ENCODE measurements around the gene DPP10.

DPP10 gene

DNA sequence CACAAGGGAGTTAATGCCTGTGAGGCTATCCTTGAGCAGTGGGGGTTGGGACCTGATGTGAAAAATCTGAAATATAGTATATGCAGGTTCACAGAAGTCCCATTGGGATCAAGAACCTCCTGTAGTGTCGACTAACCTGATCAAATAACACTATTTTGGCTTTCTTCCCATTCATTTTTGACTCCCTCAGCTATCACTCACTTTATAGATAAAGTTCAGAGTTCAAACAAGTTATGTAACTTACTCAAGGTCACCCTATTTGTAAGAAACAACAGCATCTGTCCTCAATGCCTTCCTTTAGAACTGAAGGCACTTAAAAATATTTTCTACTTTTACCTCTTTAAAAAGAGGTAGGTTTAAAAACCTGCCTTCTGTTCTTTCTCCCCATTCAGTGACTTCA, 341.6 kb downstream of the DPP10 start:
- Histone ChIP-seq H3K4me1 (ENCODE audit: control insufficient read depth, low read depth, low read length) (no peaks in the 10 kb centered on the region), H3K9ac (ENCODE audit: low read length) (no peak overlapping the region), H3K27ac (ENCODE audit: low read depth, low read length) (no peak overlapping the region), H3K18ac (ENCODE audit: low read length) (peak overlapping the region; percentile 30), H2BK15ac (replicated peaks; ENCODE audit: low read depth) (no peak overlapping the region), H3K79me2 (ENCODE audit: control insufficient read depth, insufficient read depth, low read length) (no peaks in the 10 kb centered on the region), H2BK5ac (ENCODE audit: low read length) (no peak overlapping the region), H3K23ac (ENCODE audit: low read length) (no peak overlapping the region), H4K5ac (ENCODE audit: low read length) (no peak overlapping the region), H3K4me2 (ENCODE audit: low read length) (no peak overlapping the region), H4K8ac (ENCODE audit: low read depth, low read length) (no peak overlapping the region), H3K79me1 (ENCODE audit: low read length) (no peaks in the 10 kb centered on the region), H3K4ac (ENCODE audit: low read depth, low read length) (no peak overlapping the region), H3K36me3 (ENCODE audit: control insufficient read depth, insufficient read depth, low read length) (no peaks in the 10 kb centered on the region), H3K56ac (ENCODE audit: low read length) (no peak overlapping the region), H2AK5ac (ENCODE audit: low read length) (no peak overlapping the region), H3K27me3 (ENCODE audit: insufficient read depth, low read length, poor library complexity) (no peaks in the 10 kb centered on the region), H3K4me3 (ENCODE audit: low read length) (no peak overlapping the region), H2BK120ac (ENCODE audit: low read depth, low read length) (no peak overlapping the region)
- no peak for DNase-seq
- no CpG with 5 or more reads among the region's 1 CpG for WGBS (ENCODE audit: extremely low coverage, insufficient coverage, low lambda C conversion rate)

- Histone ChIP-seq H3K27me3 (ENCODE audit: insufficient read depth, low read length, poor library complexity) (no peaks in the 10 kb centered on the region), H2BK5ac (ENCODE audit: low read length) (no peak overlapping the region), H3K4ac (ENCODE audit: low read depth, low read length) (no peak overlapping the region), H3K27ac (ENCODE audit: low read depth, low read length) (no peak overlapping the region), H3K79me2 (ENCODE audit: control insufficient read depth, insufficient read depth, low read length) (no peaks in the 10 kb centered on the region), H3K4me2 (ENCODE audit: low read length) (no peak overlapping the region), H2AK5ac (ENCODE audit: low read length) (no peak overlapping the region), H3K4me1 (ENCODE audit: control insufficient read depth, low read depth, low read length) (no peaks in the 10 kb centered on the region), H3K56ac (ENCODE audit: low read length) (peak overlapping the region; percentile 17), H3K23ac (ENCODE audit: low read length) (no peak overlapping the region), H4K8ac (ENCODE audit: low read depth, low read length) (no peak overlapping the region), H2BK15ac (replicated peaks; ENCODE audit: low read depth) (peak overlapping the region; percentile 36), H4K5ac (ENCODE audit: low read length) (no peak overlapping the region), H3K4me3 (ENCODE audit: low read length) (no peak overlapping the region), H2BK120ac (ENCODE audit: low read depth, low read length) (no peak overlapping the region), H3K36me3 (ENCODE audit: control insufficient read depth, insufficient read depth, low read length) (no peaks in the 10 kb centered on the region), H3K9ac (ENCODE audit: low read length) (no peak overlapping the region), H3K79me1 (ENCODE audit: low read length) (no peaks in the 10 kb centered on the region), H3K18ac (ENCODE audit: low read length) (no peak overlapping the region)
- DNase-seq: peak; percentile 81
- no CpG with 5 or more reads among the region's 6 CpGs for WGBS (ENCODE audit: extremely low coverage, insufficient coverage, low lambda C conversion rate)
These were observed 342.6 kb downstream of the DPP10 start for GRCh38 chr2:114784890-114785583.

- H4K5ac ChIP-seq (ENCODE audit: low read length): no peak overlapping the region
- no peak overlapping the region for H2BK5ac ChIP-seq (ENCODE audit: low read length)
- no peak overlapping the region for H3K9ac ChIP-seq (ENCODE audit: low read length)
- WGBS (ENCODE audit: extremely low coverage, insufficient coverage, low lambda C conversion rate): no CpG with 5 or more reads among the region's 5 CpGs
- no peaks in the 10 kb centered on the region for H3K27me3 ChIP-seq (ENCODE audit: insufficient read depth, low read length, poor library complexity)
- no peak overlapping the region for H4K8ac ChIP-seq (ENCODE audit: low read depth, low read length)
- no peak overlapping the region for H3K23ac ChIP-seq (ENCODE audit: low read length)
- no peak overlapping the region for H2BK15ac ChIP-seq (replicated peaks; ENCODE audit: low read depth)
- no peak overlapping the region for H3K4me3 ChIP-seq (ENCODE audit: low read length)
- H3K56ac ChIP-seq (ENCODE audit: low read length): no peak overlapping the region
- H3K18ac ChIP-seq (ENCODE audit: low read length): no peak overlapping the region
- no peak overlapping the region for H3K4me2 ChIP-seq (ENCODE audit: low read length)
- no peak for DNase-seq
- H3K27ac ChIP-seq (ENCODE audit: low read depth, low read length): no peak overlapping the region
- H3K36me3 ChIP-seq (ENCODE audit: control insufficient read depth, insufficient read depth, low read length): no peaks in the 10 kb centered on the region
- no peak overlapping the region for H2AK5ac ChIP-seq (ENCODE audit: low read length)
- H3K4ac ChIP-seq (ENCODE audit: low read depth, low read length): no peak overlapping the region
- no peaks in the 10 kb centered on the region for H3K4me1 ChIP-seq (ENCODE audit: control insufficient read depth, low read depth, low read length)
- H2BK120ac ChIP-seq (ENCODE audit: low read depth, low read length): no peak overlapping the region
- H3K79me1 ChIP-seq (ENCODE audit: low read length): no peaks in the 10 kb centered on the region
- H3K79me2 ChIP-seq (ENCODE audit: control insufficient read depth, insufficient read depth, low read length): no peaks in the 10 kb centered on the region
These were observed 344.5 kb downstream of the DPP10 start for GRCh38 chr2:114786901-114787300.

- H3K23ac ChIP-seq (ENCODE audit: low read length): no peak overlapping the region
- H3K4me2 ChIP-seq (ENCODE audit: low read length): no peak overlapping the region
- H3K4me3 ChIP-seq (ENCODE audit: low read length): no peak overlapping the region
- H3K4me1 ChIP-seq (ENCODE audit: control insufficient read depth, low read depth, low read length): no peaks in the 10 kb centered on the region
- H3K27me3 ChIP-seq (ENCODE audit: insufficient read depth, low read length, poor library complexity): no peaks in the 10 kb centered on the region
- no peak overlapping the region for H2BK5ac ChIP-seq (ENCODE audit: low read length)
- no CpG with 5 or more reads among the region's 3 CpGs for WGBS (ENCODE audit: extremely low coverage, insufficient coverage, low lambda C conversion rate)
- H2AK5ac ChIP-seq (ENCODE audit: low read length): no peak overlapping the region
- H2BK120ac ChIP-seq (ENCODE audit: low read depth, low read length): no peak overlapping the region
- H3K79me1 ChIP-seq (ENCODE audit: low read length): no peaks in the 10 kb centered on the region
- no peak overlapping the region for H3K56ac ChIP-seq (ENCODE audit: low read length)
- H2BK15ac ChIP-seq (replicated peaks; ENCODE audit: low read depth): no peak overlapping the region
- no peaks in the 10 kb centered on the region for H3K36me3 ChIP-seq (ENCODE audit: control insufficient read depth, insufficient read depth, low read length)
- no peak overlapping the region for H4K5ac ChIP-seq (ENCODE audit: low read length)
- peak overlapping the region; percentile 39 for H4K8ac ChIP-seq (ENCODE audit: low read depth, low read length)
- no peak for DNase-seq
- no peak overlapping the region for H3K27ac ChIP-seq (ENCODE audit: low read depth, low read length)
- H3K18ac ChIP-seq (ENCODE audit: low read length): no peak overlapping the region
- no peak overlapping the region for H3K4ac ChIP-seq (ENCODE audit: low read depth, low read length)
- no peak overlapping the region for H3K9ac ChIP-seq (ENCODE audit: low read length)
- H3K79me2 ChIP-seq (ENCODE audit: control insufficient read depth, insufficient read depth, low read length): no peaks in the 10 kb centered on the region
These were observed 345.0 kb downstream of the DPP10 start for GRCh38 chr2:114787486-114787885.

DNA sequence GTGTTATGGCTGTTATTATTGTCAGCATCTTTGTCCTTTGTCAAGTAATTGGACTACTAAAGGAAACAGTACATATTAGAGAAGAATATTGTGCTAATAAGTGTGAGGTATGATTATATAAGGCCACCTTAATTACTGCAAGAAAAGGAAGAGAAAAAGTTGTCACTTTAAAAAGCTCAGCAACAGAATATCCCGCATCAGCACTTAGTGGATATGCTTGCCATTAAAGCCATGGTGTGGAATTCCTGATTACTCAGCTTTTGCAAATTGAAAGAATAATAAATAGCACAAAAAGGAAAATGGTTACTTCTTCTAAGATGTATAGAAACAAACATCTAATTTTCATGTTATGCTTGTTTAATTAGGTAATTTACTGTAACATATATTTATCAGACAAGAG, 347.5 kb downstream of the DPP10 start:
- Histone ChIP-seq H3K27ac (ENCODE audit: low read depth, low read length) (no peak overlapping the region), H3K79me1 (ENCODE audit: low read length) (no peaks in the 10 kb centered on the region), H3K56ac (ENCODE audit: low read length) (no peak overlapping the region), H4K5ac (ENCODE audit: low read length) (no peak overlapping the region), H3K18ac (ENCODE audit: low read length) (no peak overlapping the region), H2BK5ac (ENCODE audit: low read length) (no peak overlapping the region), H2AK5ac (ENCODE audit: low read length) (no peak overlapping the region), H3K4me1 (ENCODE audit: control insufficient read depth, low read depth, low read length) (no peaks in the 10 kb centered on the region), H2BK120ac (ENCODE audit: low read depth, low read length) (no peak overlapping the region), H3K4me2 (ENCODE audit: low read length) (no peak overlapping the region), H2BK15ac (replicated peaks; ENCODE audit: low read depth) (no peak overlapping the region), H3K4ac (ENCODE audit: low read depth, low read length) (no peak overlapping the region), H4K8ac (ENCODE audit: low read depth, low read length) (no peak overlapping the region), H3K27me3 (ENCODE audit: insufficient read depth, low read length, poor library complexity) (no peaks in the 10 kb centered on the region), H3K4me3 (ENCODE audit: low read length) (no peak overlapping the region), H3K23ac (ENCODE audit: low read length) (no peak overlapping the region), H3K79me2 (ENCODE audit: control insufficient read depth, insufficient read depth, low read length) (no peaks in the 10 kb centered on the region), H3K9ac (ENCODE audit: low read length) (no peak overlapping the region), H3K36me3 (ENCODE audit: control insufficient read depth, insufficient read depth, low read length) (no peaks in the 10 kb centered on the region)
- no peak for DNase-seq
- no CpG with 5 or more reads among the region's 1 CpG for WGBS (ENCODE audit: extremely low coverage, insufficient coverage, low lambda C conversion rate)

DNA sequence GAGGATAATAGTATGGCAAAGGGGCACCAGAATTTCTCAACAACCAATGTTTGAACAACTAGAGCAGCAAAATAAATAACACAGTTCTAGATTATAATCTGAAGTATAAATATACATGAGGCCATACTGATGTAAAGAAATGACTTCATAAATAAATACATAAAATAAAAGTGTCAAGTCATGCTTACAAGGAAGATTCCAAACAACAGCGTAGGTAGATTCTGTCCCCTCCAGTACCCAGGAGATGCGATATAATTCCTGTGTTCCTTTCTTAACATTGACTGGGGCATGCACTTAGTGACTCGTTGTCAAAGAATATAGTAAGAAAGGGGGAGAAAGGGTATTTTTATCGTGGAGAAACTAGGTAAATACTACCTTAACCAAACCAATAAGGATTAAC, 355.1 kb downstream of the DPP10 start:
- Histone ChIP-seq H2BK5ac (ENCODE audit: low read length) (no peak overlapping the region), H3K4me3 (ENCODE audit: low read length) (no peak overlapping the region), H3K27ac (ENCODE audit: low read depth, low read length) (no peak overlapping the region), H3K4me1 (ENCODE audit: control insufficient read depth, low read depth, low read length) (no peaks in the 10 kb centered on the region), H2BK120ac (ENCODE audit: low read depth, low read length) (no peak overlapping the region), H2BK15ac (replicated peaks; ENCODE audit: low read depth) (no peak overlapping the region), H3K27me3 (ENCODE audit: insufficient read depth, low read length, poor library complexity) (no peaks in the 10 kb centered on the region), H3K56ac (ENCODE audit: low read length) (no peak overlapping the region), H3K9ac (ENCODE audit: low read length) (no peak overlapping the region), H3K36me3 (ENCODE audit: control insufficient read depth, insufficient read depth, low read length) (no peaks in the 10 kb centered on the region), H2AK5ac (ENCODE audit: low read length) (no peak overlapping the region), H3K23ac (ENCODE audit: low read length) (no peak overlapping the region), H3K4ac (ENCODE audit: low read depth, low read length) (no peak overlapping the region), H3K4me2 (ENCODE audit: low read length) (no peak overlapping the region), H4K5ac (ENCODE audit: low read length) (no peak overlapping the region), H4K8ac (ENCODE audit: low read depth, low read length) (no peak overlapping the region), H3K18ac (ENCODE audit: low read length) (no peak overlapping the region), H3K79me1 (ENCODE audit: low read length) (no peaks in the 10 kb centered on the region), H3K79me2 (ENCODE audit: control insufficient read depth, insufficient read depth, low read length) (no peaks in the 10 kb centered on the region)
- no CpG with 5 or more reads among the region's 4 CpGs for WGBS (ENCODE audit: extremely low coverage, insufficient coverage, low lambda C conversion rate)
- DNase-seq: no peak

All from mesendoderm (in vitro differentiated cells).